ENCODE data around the gene PCDHA2.
"Not testable (repeated sequence)": the region's sequence is repeated elsewhere in the genome, so short reads cannot be mapped to it uniquely, and the experiment has no call there.

The PCDHA2 gene

DNA sequence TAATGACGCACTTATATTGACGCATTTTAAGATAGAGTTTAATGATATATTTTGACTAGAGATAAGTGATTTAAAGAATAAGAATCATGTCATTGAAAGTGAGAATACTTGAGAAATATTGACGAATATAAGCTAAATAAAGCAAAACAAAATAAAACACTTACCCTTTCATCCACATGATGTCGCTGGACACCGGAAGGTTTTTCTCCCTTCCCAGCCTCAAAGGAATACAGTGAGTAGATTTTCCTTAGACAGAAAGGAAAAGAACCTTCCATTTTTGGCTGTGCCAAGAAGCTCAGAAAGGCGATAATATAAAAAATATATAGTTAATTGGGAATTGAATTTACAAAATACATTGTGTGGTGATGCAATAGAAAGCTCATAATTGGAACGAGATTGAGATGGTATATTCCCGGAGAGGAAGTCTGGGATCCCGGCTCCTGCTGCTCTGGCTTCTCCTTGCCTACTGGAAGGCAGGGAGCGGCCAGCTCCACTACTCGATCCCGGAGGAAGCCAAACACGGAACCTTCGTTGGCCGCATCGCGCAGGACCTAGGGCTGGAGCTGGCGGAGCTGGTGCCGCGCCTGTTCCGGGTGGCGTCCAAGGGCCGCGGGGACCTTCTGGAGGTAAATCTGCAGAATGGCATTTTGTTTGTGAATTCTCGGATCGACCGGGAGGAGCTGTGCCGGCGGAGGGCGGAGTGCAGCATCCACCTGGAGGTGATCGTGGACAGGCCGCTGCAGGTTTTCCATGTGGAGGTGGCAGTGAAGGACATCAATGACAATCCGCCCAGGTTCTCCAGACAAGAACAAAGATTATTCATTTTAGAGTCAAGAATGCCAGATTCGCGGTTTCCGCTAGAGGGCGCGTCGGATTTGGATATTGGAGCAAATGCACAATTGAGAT lies 27.0 kb downstream of the PCDHA2 start, which contains the start of gene PCDHA5:
PCDHA5 (plus strand) TSS at position 239 of the 906 bp plus-strand sequence.
- no peak for DNase-seq

GRCh38 chr5:140822281-140822629 lies 27.6 kb downstream of the PCDHA2 start:
- no peak for DNase-seq

- not testable (repeated sequence) for DNase-seq
Measured at GRCh38 chr5:140822969-140823368, 28.3 kb downstream of the PCDHA2 start.

- DNase-seq = no peak
Measured at GRCh38 chr5:140823475-140823874, 28.8 kb downstream of the PCDHA2 start.

DNA sequence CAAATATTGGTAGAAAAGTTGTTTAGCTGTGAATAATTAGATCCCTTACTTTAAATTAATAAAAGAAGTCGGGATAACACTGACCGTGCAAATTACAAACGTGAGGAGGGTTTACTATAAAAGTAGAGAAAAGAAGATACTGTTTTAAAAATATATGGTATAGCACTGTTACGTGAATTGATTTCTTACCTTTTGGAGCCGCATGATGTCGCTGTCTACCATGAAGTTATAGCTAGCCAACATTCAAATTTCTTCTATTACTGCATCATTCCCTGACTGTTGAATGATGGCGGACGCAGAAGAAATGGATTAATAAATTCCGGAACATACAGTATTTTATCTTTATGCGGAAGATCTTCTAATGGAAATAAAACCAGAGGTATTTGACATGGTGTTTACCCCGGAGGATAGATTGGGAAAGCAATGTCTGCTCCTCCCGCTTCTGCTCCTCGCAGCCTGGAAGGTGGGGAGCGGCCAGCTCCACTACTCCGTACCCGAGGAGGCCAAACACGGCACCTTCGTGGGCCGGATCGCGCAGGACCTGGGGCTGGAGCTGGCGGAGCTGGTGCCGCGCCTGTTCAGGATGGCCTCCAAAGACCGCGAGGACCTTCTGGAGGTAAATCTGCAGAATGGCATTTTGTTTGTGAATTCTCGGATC lies 33.2 kb downstream of the PCDHA2 start, which contains the start of gene PCDHA6:
PCDHA6 (plus strand) TSS at position 257 of the 658 bp plus-strand sequence; CDS start at position 389, 132 bp downstream.
- DNase-seq = no peak

DNA sequence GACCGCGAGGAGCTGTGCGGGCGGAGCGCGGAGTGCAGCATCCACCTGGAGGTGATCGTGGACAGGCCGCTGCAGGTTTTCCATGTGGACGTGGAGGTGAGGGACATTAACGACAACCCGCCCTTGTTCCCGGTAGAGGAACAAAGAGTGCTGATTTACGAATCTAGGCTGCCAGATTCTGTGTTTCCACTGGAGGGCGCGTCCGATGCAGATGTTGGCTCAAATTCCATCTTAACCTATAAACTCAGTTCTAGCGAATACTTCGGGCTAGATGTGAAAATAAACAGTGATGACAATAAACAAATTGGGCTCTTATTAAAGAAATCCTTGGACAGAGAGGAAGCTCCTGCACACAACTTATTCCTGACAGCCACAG lies 33.7 kb downstream of the PCDHA2 start:
- no peak for DNase-seq

GRCh38 chr5:140829511-140830501 lies 35.2 kb downstream of the PCDHA2 start:
- DNase-seq = not testable (repeated sequence)

DNA sequence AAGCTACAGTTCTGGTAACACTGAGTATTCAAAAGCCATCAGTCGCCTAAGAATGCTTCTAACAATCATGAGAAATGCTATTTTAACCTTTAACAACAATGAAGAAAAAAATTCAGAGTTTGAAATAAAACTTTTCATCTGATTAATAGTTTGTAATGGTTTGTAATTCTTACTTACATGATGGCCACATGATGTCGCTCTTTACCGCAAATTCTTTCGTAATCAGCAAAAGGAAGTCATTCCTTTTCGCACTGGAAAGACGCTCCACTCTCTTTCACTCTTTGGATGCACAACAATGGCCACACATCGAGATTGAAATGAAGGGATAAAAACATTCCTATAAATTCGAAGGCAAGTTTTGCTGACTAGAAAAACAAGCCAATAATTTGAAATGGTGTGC lies 39.3 kb downstream of the PCDHA2 start, which contains the start of gene PCDHA7:
PCDHA7 (plus strand) TSS at position 277 of the 400 bp plus-strand sequence; CDS start at position 392, 115 bp downstream.
- DNase-seq = no peak

GRCh38 chr5:140834439-140835008 lies 39.9 kb downstream of the PCDHA2 start:
- DNase-seq = not testable (repeated sequence)

- DNase-seq = no peak
Measured at GRCh38 chr5:140835622-140836510, 41.2 kb downstream of the PCDHA2 start.

- DNase-seq = peak; percentile 56
Measured at GRCh38 chr5:140840978-140841962, 46.6 kb downstream of the PCDHA2 start, which contains the start of gene PCDHA8. Gene PCDHA8 (plus strand): TSS chr5:140841187. CDS start chr5:140841322, 135 bp downstream.

GRCh38 chr5:140842798-140843733 lies 48.4 kb downstream of the PCDHA2 start:
- DNase-seq = no peak

All from NCI-H1694 treated with DMSO at 0.1 percent for 48 hours (cell line).